GM21423 (cell line): Measurements from ENCODE around the gene GRAMD4.
"Not testable (repeated sequence)": the region's sequence is repeated elsewhere in the genome, so short reads cannot be mapped to it uniquely, and the experiment has no call there.

Source experiments
- ATAC-seq: cut with Tn5 transposase; IDR thresholded peaks from one replicate; pipeline ENCODE4 v1.9.1; 2021; ENCODE audit warnings: mild to moderate bottlenecking, moderate library complexity; ENCODE audit not compliant: unreplicated experiment

Gene GRAMD4

DNA sequence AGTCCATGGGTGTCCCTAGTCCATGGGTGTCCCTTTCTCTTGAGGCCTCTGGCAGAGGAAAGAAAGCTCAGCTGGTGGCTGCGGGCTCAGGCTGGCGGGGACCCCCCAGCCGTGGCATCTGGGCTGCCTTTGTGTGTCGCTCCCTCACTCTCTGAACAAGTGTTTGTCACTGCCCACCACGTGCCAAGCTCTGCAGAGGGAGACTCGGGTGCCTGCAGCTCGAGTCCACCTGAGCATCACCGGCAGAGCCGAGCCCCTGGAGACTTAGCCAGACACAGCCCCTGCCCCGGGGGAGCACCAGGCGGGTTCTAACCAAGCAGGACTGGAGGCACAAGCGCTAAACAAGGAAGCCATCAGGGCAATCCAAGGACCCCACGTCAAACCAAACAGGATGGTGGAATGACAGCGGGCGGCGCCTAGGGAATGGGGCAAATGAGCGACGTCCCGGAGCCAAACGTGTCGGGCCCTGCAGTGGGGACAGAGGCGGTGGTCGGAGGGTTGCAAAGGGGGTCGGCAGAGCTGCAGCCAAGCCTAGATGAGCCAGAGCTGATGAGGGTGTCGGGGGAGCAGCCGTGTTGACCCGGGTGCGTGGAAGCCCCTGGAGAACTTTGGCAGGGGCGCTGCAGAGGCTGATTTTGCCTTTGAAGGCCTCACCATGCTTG is 2.1 kb upstream of the GRAMD4 start:
- no peak for ATAC-seq

DNA sequence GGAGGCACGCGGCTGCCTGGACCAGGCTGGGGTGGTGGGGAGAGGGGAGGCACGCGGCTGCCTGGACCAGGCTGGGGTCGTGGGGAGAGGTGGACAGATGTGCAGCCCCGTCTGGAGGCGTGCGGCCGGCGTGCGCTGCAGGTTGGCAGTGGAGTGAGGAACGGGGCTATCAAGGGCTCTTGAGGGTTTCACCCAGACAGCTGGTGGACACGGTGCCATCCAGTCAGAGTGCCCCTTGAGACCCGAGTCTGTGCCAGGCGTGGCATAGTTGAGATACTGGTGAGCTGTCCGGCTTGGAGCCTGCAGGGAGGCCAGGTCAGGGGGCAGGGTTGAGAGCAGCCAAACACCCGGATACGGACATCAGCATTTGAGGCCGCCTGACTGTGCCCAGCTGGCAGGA is 1.5 kb upstream of the GRAMD4 start:
- no peak for ATAC-seq

DNA sequence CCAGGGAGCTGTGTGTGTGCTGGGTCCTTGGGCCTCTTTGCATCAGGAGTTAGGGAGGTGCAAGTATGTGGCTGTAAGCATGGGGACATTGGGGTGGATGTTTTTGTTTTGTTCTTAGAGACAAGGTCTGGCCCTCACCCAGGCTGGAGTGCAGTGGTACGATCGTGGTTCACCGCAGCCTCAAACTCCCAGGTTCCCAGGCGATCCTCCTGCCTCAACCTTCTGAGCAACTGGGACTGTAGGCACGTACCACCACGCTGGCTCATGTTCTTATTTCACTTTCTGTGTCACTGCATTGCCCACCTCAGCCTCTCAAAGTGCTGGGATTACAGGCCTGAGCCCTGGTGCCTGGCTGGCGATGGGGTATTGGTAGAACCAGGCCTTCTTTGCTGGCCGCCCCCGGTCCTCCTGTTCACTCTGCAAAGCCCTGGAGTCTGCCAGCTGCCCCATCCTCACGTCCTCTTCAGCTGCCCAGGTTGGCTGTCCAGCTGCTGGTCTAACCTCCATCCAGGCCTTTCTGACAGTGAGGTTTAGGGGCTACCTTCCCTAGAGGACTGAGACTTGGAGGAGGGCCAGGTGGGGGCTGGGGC is 851 bp upstream of the GRAMD4 start:
- ATAC-seq, result no peak

DNA sequence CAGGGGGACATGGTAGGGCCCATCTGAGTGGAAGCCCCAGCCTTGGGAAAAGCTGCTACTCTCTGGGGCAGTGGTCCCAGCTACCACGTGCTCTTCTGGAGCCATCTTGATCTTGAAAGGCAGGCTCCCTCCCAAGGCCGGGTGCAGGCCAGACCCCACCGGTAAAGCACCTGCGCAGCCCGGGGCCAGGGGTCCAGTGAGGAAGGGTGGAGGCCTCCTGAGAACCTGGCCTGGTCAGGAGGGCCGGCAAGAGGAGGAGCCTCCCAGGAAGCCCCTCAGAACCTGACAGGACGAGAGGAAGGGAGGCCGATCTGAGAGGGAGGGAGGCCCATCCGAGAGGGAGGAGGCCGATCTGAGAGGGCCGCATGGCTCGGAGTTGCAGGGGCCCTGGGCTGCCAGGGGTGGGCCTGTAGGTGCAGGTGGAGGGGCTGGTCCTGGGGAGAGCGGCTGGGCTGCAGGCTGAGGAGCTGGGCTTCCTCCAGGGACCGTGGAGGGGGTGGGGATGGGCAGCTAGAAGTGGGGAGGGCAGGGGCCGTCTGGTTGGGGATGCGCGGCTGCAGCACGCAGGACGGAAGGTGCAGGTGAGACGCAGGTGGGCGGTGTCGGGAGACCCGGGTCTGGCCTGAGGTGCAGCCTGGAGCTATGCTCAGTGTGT is 529 bp downstream of the GRAMD4 start:
- no peak for ATAC-seq

DNA sequence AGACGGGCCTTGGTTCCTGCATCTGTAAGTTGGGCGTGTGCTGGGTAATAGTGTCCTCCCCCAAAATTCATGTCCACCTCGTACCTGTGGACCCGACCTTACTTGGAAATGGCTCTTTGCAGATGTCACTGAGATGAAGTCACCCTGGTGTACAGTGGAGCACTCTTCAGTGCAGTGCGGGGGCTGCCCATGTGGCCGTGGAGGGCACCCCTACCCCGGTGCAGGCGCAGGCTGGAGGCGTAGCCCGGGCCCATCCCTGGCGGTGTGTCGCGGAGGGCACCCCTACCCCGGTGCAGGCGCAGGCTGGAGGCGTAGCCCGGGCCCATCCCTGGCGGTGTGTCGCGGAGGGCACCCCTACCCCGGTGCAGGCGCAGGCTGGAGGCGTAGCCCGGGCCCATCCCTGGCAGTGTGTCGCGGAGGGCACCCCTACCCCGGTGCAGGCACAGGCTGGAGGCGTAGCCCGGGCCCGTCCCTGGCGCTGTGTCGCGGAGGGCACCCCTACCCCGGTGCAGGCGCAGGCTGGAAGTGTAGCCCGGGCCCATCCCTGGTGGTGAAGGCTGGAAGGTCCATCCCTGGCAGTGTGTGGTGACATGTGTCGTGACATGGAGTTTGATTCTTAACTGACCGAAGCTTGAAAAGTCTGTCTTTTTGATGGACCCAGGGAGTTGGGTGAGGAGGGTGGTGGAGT is 1.2 kb downstream of the GRAMD4 start:
- not testable (repeated sequence) for ATAC-seq

DNA sequence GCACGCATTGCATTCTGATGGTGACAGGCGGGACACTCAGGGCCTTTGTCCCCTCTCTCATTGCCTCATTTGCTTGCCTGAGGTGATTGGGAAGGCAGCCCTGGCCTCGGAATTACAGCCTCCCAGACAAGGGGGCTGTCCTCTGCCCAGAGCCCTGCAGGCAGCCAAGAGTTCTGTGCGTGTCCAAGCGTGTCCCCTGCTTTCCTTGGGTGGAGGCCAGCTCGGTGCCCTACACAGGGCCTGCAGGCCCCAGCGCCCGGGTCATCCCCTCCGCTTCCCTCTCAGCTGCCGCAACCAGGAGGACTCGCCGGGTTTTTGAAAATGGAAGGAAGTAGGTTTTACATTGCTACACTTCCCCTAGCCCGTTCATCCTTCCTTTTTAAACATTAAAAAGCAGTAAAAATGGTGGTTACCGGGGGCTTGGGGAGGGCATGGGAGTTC is 1.9 kb downstream of the GRAMD4 start:
- no peak for ATAC-seq

DNA sequence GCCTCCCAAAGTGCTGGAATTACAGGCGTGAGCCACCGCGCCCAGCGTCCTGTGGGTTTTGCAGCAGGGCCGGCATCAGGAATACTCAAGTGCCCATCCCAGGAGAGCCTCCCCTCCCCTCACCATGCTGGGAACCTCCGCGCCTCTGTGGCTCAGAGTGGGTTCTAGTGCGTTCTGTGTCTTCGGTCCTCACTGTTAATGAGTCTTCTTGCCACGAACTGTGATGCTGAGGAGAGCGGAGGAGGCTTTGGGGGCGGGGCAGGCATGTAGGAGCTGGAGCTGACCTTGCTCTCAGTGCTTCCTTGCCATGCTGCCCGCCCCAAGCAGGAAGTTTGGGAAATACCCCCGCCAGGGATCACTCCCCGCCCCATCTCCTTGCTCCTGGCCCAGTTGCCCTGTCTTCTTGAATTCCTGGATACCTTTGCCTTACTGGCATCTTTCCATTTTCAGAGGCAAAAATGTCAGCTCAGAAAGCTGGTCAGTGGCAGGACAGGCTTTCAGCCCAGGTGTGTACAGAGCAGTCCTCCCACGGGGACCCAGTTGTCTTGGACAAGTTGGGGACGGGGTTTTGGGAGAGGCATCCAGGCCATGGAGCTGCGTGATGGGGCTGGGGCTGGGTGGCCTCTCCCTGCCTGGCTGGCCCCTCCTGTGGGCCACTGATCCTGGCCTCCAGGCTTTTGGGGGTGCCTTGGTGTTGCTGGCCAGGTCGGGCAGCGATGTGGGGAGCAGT is 5.1 kb downstream of the GRAMD4 start:
- no peak for ATAC-seq

DNA sequence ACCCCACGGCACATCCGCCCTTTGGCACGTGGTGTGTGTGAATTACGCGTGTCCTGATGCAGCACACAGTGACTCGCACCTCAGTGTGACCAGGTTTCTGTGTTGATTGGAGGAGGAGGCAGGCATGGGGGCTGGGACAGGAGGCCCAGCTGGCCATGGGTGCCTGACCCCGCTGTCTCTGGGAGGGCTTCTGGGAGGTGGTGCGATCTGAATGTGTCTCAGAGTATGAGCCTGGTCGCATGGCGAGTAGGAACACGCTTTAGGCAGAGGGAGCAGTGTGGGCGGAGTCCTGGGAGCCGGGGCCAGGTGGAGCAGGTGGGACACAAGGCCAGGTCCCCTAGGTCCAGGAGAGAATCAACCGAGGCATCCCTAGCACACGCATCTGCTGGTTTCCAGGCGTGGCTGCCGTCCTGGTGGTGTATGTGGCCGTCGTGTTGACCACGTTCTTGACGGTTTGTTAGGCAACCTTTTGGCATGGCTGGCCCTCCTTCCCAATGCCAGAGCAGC is 5.7 kb downstream of the GRAMD4 start:
- ATAC-seq, result no peak

DNA sequence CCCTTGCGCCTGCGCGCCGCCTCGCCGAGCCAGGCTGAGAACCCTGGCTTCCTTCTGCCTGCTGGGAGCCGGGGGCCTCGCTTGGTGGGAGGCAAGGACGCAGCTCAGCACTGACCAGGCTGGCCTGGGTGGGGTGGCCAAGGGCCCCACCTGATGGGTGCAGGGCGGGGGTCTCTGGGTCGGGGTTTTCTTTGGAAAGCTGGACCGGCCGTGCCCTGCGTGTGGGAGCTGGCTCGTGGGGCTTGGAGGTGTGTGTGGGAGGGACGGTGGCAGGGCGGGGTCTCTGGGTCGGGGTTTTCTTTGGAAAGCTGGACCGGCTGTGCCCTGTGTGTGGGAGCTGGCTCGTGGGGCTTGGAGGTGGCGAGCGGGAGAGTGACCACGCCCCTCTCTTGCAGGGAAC is 6.2 kb downstream of the GRAMD4 start:
- no peak for ATAC-seq

DNA sequence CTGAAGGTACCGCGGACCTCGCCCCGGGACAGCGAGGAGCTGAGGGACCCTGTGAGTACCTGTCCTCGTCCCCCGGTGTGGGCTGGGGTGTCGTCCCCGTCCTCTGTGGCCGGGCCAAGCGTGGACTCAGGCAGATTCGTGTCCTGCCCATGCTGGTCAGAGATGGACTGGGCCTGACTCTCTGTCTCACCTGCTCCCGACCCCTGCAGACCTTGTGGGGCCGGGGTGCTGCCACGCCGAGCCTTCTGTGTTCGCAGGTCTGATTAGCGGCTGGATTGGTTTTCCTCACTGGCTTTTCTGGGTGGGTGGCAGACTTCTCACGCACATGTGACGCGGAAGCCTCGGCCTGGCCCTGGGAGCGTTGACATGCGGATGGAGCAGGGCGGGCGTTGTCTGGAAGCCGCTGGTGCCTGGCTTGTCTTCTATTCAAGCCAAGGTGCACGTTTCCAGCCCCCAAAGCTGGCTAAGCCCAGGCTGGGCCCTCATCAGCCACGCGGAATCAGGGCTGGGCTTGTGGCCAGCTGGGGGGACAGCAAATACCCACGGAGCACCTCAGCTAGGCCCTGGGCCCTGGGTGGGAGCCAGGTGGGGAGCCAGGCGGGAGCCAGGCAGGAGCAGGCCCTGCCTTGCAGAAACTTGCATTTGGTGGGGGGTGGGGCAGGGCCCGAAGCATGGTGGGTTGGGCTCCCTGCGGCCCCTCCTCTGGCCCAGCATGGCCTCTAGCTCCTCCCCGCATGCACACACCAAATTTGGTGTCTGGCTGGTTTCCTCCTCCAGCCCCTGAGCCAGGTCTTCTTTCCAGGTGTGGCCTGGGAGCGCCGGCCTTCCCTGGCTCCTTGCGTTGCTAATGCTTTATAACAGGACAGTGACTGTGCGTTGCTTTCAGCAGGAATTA is 7.0 kb downstream of the GRAMD4 start:
- ATAC-seq, result no peak

DNA sequence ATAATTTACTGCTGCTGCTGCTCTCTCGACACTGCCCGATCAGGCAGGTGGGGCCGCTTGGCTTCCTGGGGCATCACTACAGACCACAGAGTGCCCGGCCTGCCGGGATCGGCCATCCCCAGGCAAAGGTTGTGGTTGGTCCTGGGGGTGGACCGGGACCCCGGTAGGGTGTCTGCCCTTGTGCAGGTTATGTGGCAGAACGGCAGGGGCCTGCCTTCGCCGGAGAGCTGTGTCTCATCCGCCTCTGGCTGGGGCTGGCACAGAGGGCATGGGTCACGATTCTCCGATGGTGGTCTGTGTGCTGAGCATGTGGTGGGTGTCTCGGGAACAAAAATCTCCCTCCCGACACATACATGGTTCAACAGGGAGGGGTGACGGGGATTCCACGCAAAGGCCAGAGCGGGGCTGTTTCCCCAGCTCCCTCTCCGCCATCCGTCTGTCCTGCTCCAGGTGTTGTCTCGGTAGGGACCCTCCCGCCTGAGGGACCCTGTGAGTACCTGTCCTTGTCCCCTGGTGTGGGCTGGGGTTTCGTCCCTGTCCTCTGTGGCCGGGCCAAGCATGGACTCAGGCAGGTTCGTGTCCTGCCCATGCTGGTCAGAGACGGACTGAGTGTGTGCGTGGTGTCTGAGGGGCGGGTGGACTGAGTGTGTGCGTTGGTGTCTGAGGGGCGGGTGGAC is 7.8 kb downstream of the GRAMD4 start:
- ATAC-seq, result no peak

DNA sequence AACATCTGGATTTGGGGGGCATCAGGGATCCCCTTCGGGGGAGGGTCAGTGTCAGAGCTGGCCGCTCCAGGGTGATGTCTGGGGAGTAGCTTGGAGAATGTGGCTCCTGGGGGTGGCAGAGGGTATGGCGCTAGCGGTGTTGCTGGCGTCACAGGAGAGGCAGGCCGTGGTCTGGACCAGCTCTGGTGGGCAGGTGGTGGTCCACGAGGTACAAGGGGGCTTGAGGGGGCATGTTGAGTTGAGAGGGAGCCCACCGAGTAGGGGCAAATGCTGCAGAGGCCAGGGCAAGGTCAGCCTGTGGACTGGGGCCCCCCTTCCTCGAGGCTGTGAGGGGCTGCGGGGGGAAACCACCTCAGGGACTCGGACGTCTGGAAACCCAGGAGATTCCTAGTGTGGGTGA is 8.6 kb downstream of the GRAMD4 start:
- no peak for ATAC-seq

DNA sequence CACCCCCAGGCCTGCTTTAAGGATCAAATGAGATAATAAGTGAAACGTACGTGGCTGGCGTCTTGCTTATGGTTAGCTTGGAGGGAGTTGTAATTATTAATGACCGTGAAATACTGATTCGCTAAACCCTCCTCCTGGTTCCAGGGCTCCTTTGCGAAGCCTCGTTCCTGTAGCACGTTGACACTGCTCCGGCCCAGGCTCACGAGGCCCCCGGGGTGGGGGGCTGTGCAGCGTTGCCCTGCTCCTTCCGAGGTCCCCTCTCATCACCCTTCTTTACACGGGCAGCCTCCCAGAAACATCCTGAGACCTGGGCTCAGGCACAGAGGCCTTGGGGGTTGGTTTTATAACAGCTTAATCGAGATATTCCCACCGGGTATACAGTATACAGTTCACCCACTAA is 9.1 kb downstream of the GRAMD4 start:
- ATAC-seq, result no peak

DNA sequence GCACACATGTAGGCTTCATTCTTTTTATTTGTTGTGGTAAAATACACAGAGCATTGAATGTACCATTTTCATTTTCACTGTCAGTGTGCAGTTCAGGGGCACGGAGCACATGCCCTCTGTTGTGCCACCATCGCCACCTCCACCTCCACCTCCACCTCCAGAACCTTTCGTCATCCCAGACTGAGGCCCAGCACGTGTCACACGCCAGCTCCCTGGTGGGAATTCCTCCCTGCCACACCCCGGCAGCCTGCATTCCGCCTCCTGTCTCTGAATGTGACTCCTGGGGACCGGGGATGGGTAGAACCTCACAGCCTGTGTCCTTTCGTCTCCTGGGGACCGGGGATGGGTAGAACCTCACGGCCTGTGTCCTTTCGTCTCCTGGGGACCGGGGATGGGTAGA is 10.9 kb downstream of the GRAMD4 start:
- no peak for ATAC-seq

DNA sequence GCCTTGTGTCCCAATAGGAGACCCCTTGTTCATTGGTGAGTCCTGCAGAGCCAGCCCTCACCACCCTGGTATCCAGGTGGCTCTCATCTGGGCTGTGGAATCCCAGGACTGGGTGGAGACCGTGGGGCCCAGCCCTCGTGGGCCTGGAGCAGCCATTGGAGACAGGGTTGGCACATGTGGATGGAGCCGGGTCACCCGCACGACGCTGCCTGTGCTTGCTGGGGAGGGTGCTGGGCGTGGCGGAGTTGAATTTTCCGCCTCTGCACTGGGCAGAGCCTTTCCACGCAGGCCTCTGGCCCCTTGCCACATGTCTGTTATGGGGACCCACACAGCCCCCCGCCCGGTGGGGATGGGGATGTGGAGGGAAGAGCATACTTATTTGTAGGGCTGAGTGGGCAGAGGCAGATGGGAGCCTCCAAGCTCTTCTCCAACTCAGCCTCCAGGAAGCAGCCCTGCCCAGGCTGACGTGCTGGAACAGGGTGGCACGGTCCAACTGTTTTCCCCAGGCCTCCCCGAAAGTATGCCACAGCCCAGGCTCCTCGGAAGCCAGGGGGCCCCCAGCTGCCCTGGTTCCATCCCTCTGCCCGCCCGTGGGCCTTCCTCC is 12.6 kb downstream of the GRAMD4 start:
- ATAC-seq, result no peak

DNA sequence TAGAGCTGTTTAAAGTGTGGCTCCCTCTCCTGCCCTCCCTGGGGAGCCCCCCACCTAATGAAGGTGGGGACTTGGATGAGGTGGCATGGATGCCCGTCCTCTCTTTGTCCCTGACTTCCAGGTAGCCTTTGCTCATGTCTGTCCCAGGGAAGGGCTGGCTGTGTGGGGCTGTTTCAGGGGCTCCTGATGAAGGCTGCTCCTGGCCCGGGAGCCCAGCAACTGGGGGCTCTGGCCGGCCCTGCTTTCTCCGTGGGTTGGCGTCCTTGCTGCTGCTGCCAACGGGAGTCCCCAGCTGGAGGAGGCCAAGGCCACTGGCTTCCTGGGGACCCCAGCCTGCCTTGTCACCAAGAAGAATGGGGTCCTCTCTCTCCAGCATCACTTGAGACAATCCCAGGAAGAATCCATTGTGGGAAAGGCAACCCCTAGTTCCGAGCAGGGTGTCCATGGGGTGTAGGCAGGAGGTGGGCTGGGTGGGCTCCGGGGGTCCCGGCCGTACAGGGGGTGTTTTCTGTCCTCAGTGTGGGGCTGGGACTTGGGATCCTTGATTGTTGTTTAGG is 13.2 kb downstream of the GRAMD4 start:
- ATAC-seq, result no peak

DNA sequence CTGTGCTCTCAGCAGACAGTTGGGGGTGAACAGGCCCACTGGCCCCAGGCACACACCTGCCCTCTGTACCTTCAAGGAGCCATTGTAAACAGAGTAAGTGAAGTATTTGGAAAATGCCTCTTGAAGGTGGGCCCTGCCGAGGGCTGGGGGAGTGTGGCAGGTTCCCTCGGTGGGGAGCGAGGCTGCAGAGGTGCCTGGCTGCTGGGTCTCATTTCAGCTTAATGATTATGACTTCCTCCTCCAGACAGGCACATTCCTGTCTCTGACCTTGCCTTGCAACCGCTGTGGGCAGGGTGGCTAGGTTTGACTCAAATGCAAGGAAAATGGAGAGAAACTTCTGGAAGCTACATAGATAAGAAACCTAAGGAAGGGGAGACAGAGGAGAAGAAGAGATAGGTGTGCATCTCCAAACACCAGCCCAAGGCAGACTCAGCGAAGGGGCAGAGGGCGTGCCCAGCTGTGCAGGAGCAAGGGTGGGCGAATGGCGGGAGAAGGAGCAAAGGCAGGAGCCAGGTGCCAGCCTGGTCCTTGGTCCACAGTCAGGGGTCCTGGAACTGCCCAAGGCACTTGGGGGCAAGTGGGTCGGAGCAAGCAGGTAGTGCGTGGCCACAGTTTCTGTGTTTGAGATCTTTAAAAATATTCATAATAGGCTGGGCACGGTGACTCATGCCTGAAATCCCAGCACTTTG is 14.0 kb downstream of the GRAMD4 start:
- ATAC-seq, result no peak
